Endodermal cell (in vitro differentiated cells): Measurements from ENCODE around the gene PDE6B. TPM values are rescaled to one million over a fixed set of nuclear protein-coding genes. Genes with fewer than 3 reads are reported as not detected.
"Not testable (repeated sequence)": the region's sequence is repeated elsewhere in the genome, so short reads cannot be mapped to it uniquely, and the experiment has no call there.

Experiments
- DNase-seq: peaks from one replicate; pipeline ENCODE4 v3.0.0-alpha.2; 2017
- H3K27ac ChIP-seq: 2 replicates; pipeline ENCODE4 v1.5.1; 2013; ENCODE audit warnings: mild to moderate bottlenecking, low read depth, low read length, moderate library complexity
- H3K27me3 ChIP-seq: 2 replicates; pipeline ENCODE4 v1.6.1; 2013; ENCODE audit warnings: mild to moderate bottlenecking, low read length, moderate library complexity; ENCODE audit not compliant: insufficient read depth, control insufficient read depth, poor library complexity, severe bottlenecking
- H3K36me3 ChIP-seq: 2 replicates; pipeline ENCODE4 v1.7.0; 2013; ENCODE audit warnings: mild to moderate bottlenecking, low read length, moderate library complexity; ENCODE audit not compliant: control insufficient read depth, insufficient read depth
- H3K4me1 ChIP-seq: one replicate; pipeline ENCODE4 v1.7.0; 2013; ENCODE audit warnings: low read length; ENCODE audit not compliant: control insufficient read depth, insufficient read depth
- H3K4me3 ChIP-seq: 2 replicates; pipeline ENCODE4 v1.5.1; 2013; ENCODE audit warnings: mild to moderate bottlenecking, low read length, moderate library complexity
- H3K9ac ChIP-seq: 2 replicates; pipeline ENCODE4 v1.6.1; 2013; ENCODE audit warnings: mild to moderate bottlenecking, low read length, moderate library complexity; ENCODE audit not compliant: poor library complexity, severe bottlenecking; ENCODE audit errors: extremely low read depth
- H3K9me3 ChIP-seq: 2 replicates; pipeline ENCODE4 v1.6.1; 2013; ENCODE audit warnings: mild to moderate bottlenecking, low read length, moderate library complexity; ENCODE audit not compliant: control insufficient read depth
- H3K27ac Mint-ChIP-seq: 2 replicates; pipeline ENCODE4 v1.8.0; 2020; ENCODE audit warnings: mixed read lengths
- H3K27me3 Mint-ChIP-seq: 2 replicates; pipeline ENCODE4 v1.8.0; 2021; ENCODE audit warnings: mild to moderate bottlenecking, mixed read lengths; ENCODE audit not compliant: insufficient read depth
- H3K36me3 Mint-ChIP-seq: 2 replicates; pipeline ENCODE4 v1.8.0; 2020; ENCODE audit warnings: low read depth, mixed read lengths
- H3K4me1 Mint-ChIP-seq: 2 replicates; pipeline ENCODE4 v1.8.0; 2020; ENCODE audit warnings: mixed read lengths
- H3K4me3 Mint-ChIP-seq: 2 replicates; pipeline ENCODE4 v1.8.0; 2020; ENCODE audit warnings: mild to moderate bottlenecking, moderate library complexity, mixed read lengths
- H3K9me3 Mint-ChIP-seq: 2 replicates; pipeline ENCODE4 v1.8.0; 2020; ENCODE audit warnings: mild to moderate bottlenecking, mixed read lengths
- CTCF ChIP-seq: fragments of 200-600 bp; sonication (generic); conservative IDR thresholded peaks from 2 replicates; pipeline ENCODE4 v1.5.0; 2021; ENCODE audit warnings: antibody characterized with exemption, mild to moderate bottlenecking
- WGBS, 2 experiments: methylation state at CpG; one replicate each; pipeline versions ENCODE4 v1.1.5 to v1.1.7; 2013; ENCODE audit warnings: missing lambda C conversion rate in 2 of 2, mixed read lengths in 1 of 2; ENCODE audit not compliant: insufficient coverage in 1 of 2, insufficient read length in 1 of 2; 5-methylcytosine and 5-hydroxymethylcytosine counted together
- total RNA-seq, 2 donors: library from RNA; stranded (reverse); fragmentation: NEBNext Ultra II Directional in 1 of 2; extraction: Animal tissue kit (Norgen Biotek cat#: 25700) in 1 of 2; gene quantifications; 2 replicates in 1 of 2; 3 replicates in 1 of 2; pipeline ENCODE4 v1.2.1, GENCODE V29; 2021

Gene PDE6B
- total RNA-seq, 2 donors from 2014 or later = 12.4 to 14.6 TPM

- no peak overlapping the region for H3K27ac Mint-ChIP-seq
- WGBS, 2 experiments = 84 to 89% methylated on average over 6 to 15 of the region's 15 CpGs
- no peaks in the 10 kb centered on the region for H3K27me3 Mint-ChIP-seq
- Histone ChIP-seq H3K27ac (no peak overlapping the region), H3K36me3 (no peaks in the 10 kb centered on the region), H3K4me1 (no peaks in the 10 kb centered on the region), H3K9ac (no peak overlapping the region), H3K27me3 (no peaks in the 10 kb centered on the region), H3K9me3 (no peaks in the 10 kb centered on the region), H3K4me3 (no peak overlapping the region)
- no peaks in the 10 kb centered on the region for H3K36me3 Mint-ChIP-seq
- peak; percentile 29 for TF ChIP-seq CTCF
- peak; percentile 50 for DNase-seq
- no peak overlapping the region for H3K4me3 Mint-ChIP-seq
- H3K4me1 Mint-ChIP-seq = no peaks in the 10 kb centered on the region
- H3K9me3 Mint-ChIP-seq = peaks cover 17% of the 10 kb centered on the region
Observed at GRCh38 chr4:633976-634598, 8.7 kb downstream of the PDE6B start.

DNA sequence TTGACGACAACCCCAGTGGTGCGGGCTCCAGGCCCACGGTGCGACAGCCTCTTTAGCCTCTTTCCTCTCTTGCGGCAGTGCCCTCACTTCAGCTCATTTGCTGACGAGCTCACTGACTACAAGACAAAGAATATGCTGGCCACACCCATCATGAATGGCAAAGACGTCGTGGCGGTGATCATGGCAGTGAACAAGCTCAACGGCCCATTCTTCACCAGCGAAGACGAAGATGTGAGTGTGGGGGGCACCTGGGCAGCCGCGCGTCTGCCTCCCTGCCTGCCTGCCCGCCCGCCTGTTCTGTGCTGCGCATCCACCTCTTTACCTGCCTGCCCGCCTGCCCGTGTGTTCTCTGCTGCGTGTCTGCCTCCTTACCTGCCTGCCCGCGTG lies 9.2 kb downstream of the PDE6B start:
- no peaks in the 10 kb centered on the region for H3K27me3 ChIP-seq
- H3K9me3 ChIP-seq = no peaks in the 10 kb centered on the region
- H3K9ac ChIP-seq = no peak overlapping the region
- no peaks in the 10 kb centered on the region for H3K27me3 Mint-ChIP-seq
- no peak for TF ChIP-seq CTCF
- H3K4me1 Mint-ChIP-seq = no peaks in the 10 kb centered on the region
- no peaks in the 10 kb centered on the region for H3K36me3 Mint-ChIP-seq
- no peaks in the 10 kb centered on the region for H3K4me1 ChIP-seq
- DNase-seq = no peak
- H3K4me3 Mint-ChIP-seq = no peak overlapping the region
- 82 to 87% methylated on average over 8 to 23 of the region's 23 CpGs for WGBS, 2 experiments
- H3K27ac ChIP-seq = no peak overlapping the region
- H3K27ac Mint-ChIP-seq = no peak overlapping the region
- peaks cover 17% of the 10 kb centered on the region for H3K9me3 Mint-ChIP-seq
- H3K4me3 ChIP-seq = no peak overlapping the region
- H3K36me3 ChIP-seq = no peaks in the 10 kb centered on the region

DNA sequence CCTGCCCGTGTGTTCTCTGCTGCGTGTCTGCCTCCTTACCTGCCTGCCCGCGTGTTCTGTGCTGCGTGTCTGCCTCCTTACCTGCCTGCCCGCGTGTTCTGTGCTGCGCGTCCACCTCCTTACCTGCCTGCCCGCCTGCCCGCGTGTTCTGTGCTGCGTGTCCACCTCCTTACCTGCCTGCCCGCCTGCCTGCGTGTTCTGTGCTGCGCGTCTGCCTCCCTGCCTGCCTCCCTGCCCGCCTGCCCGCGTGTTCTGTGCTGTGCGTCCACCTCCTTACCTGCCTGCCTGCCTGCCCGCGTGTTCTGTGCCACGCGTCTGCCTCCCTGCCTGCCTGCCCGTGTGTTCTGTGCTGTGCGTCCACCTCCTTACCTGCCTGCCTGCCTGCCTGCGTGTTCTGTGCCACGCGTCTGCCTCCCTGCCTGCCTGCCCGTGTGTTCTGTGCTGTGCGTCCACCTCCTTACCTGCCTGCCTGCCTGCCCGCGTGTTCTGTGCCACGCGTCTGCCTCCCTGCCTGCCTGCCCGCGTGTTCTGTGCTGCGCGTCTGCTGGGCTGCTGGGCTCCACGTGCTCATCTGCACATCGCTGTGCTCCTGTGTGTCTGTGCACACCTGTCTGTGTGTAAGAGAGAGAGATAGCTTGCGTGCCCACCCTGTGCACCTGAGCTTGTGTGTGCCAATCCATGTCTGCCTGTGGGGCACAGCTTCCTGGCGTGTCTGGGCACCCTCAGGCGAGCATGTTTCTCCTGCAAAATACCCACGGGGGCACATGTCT lies 9.9 kb downstream of the PDE6B start:
- WGBS, 2 experiments = 92 to 94% methylated on average over 29 to 46 of the region's 46 CpGs
- H3K27ac Mint-ChIP-seq, H3K36me3 Mint-ChIP-seq: not testable (repeated sequence)

More for the DNA sequence above, 9.9 kb downstream of the PDE6B start:
- peaks cover 17% of the 10 kb centered on the region for H3K9me3 Mint-ChIP-seq
- not testable (repeated sequence) for H3K9me3 ChIP-seq, H3K9ac ChIP-seq, H3K4me1 Mint-ChIP-seq, H3K27me3 Mint-ChIP-seq, H3K4me1 ChIP-seq, H3K27ac ChIP-seq, H3K36me3 ChIP-seq, H3K4me3 Mint-ChIP-seq, H3K4me3 ChIP-seq, H3K27me3 ChIP-seq
- peak; percentile 29 for DNase-seq
